Measurements from ENCODE around the gene C1QTNF9B.

DNA sequence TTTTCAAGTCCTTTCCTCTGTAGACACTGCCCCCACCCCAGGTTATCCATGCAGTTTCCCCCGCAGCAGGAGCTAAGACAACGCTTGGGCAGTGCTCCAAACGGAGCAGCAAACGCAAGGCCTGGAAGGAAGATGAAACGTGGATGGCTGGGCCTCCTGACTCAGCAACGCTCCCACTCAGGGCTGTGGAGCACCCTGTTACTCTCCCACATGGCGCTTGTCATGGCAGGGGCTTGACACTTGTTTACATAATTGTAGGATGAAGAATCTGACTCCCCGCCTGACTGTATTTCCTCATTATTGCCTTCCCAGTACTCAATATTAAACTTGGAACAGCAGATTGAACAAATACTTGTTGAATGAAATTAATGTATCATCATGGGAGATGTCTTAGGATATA is 799 bp upstream of the C1QTNF9B start:
- TF ChIP-seq CTCF (IDR thresholded peaks at IDR 0.05), result no peak
- TF ChIP-seq POLR2A (IDR thresholded peaks at IDR 0.05), result no peak

All from adrenal gland (tissue), 5 donors.